Nephron progenitor cell (in vitro differentiated cells): ENCODE data around the gene HIPK2.
A peak's percentile ranks its signal among the peaks of the same experiment; 100 is the strongest.

Source experiments
- DNase-seq: peaks from one replicate; pipeline ENCODE4 v3.0.0; 2021
- H3K27ac Mint-ChIP-seq: 2 replicates; pipeline ENCODE4 v1.8.0; 2021; ENCODE audit warnings: mild to moderate bottlenecking, moderate library complexity, mixed read lengths
- H3K27me3 Mint-ChIP-seq: 2 replicates; pipeline ENCODE4 v1.8.0; 2021; ENCODE audit warnings: mild to moderate bottlenecking, low read depth, mixed read lengths; ENCODE audit not compliant: poor library complexity
- H3K36me3 Mint-ChIP-seq: 2 replicates; pipeline ENCODE4 v1.8.0; 2021; ENCODE audit warnings: low read depth, mixed read lengths
- H3K4me1 Mint-ChIP-seq: 2 replicates; pipeline ENCODE4 v1.8.0; 2021; ENCODE audit warnings: mixed read lengths
- H3K4me3 Mint-ChIP-seq: 2 replicates; pipeline ENCODE4 v1.8.0; 2021; ENCODE audit warnings: mild to moderate bottlenecking, moderate library complexity, mixed read lengths
- H3K9me3 Mint-ChIP-seq: 2 replicates; pipeline ENCODE4 v1.8.0; 2021; ENCODE audit warnings: mild to moderate bottlenecking, moderate library complexity, mixed read lengths
- TF ChIP-seq, protein P1 (sequence below): fragments of 200-600 bp; sonication (generic); IDR thresholded peaks from 2 replicates; pipeline ENCODE4 v1.5.0; 2021; ENCODE audit warnings: antibody characterized with exemption

Gene HIPK2

DNA sequence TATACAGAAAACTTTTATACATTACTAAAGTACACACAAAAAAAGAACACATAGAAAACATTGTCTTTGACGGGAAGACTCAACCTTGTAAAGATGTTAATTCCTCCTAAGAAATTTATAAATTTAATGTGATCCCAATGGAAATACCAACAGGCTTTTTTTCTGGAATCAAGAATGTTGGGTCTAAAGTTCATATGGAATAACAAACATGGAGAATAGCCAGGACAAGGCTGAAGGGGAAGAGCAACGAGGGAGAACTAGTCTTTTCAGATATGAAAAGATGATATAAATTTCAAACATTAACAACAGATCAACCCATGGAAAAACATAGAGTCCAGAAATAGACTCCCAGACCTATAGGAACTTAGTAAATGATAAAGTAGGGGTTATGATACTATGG lies 19.8 kb downstream of the HIPK2 start:
- peaks cover 34% of the 10 kb centered on the region for H3K4me1 Mint-ChIP-seq
- H3K27ac Mint-ChIP-seq, result no peak overlapping the region
- H3K27me3 Mint-ChIP-seq, result no peaks in the 10 kb centered on the region
- H3K4me3 Mint-ChIP-seq, result no peak overlapping the region
- peaks cover 7% of the 10 kb centered on the region for H3K9me3 Mint-ChIP-seq
- TF ChIP-seq, protein P1, sequence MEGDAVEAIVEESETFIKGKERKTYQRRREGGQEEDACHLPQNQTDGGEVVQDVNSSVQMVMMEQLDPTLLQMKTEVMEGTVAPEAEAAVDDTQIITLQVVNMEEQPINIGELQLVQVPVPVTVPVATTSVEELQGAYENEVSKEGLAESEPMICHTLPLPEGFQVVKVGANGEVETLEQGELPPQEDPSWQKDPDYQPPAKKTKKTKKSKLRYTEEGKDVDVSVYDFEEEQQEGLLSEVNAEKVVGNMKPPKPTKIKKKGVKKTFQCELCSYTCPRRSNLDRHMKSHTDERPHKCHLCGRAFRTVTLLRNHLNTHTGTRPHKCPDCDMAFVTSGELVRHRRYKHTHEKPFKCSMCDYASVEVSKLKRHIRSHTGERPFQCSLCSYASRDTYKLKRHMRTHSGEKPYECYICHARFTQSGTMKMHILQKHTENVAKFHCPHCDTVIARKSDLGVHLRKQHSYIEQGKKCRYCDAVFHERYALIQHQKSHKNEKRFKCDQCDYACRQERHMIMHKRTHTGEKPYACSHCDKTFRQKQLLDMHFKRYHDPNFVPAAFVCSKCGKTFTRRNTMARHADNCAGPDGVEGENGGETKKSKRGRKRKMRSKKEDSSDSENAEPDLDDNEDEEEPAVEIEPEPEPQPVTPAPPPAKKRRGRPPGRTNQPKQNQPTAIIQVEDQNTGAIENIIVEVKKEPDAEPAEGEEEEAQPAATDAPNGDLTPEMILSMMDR, result no peak
- DNase-seq, result no peak
- H3K36me3 Mint-ChIP-seq, result peaks cover 71% of the 10 kb centered on the region

DNA sequence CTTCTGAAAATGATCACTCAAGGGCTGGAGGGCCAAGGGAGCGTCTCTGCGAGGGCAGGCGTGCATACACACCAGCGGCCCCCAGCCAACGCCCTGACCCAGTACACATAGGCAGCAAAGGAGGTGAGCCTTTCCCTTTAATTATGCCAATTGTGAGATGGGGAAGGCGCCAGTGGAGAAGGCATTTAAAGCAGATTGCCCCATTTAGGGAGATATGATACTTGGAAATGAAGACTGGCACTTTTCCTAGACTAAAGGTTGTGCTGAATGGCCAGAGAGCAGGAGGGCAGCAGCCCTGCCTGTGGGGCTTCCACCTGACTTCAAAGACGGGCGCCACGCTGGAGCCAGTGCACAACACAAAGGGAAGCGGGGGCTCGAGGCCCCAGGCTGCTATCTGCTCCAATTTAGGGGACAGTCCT lies 24.1 kb downstream of the HIPK2 start:
- Mint-ChIP-seq H3K27me3 (no peaks in the 10 kb centered on the region), H3K4me3 (no peak overlapping the region), H3K4me1 (peaks cover 43% of the 10 kb centered on the region), H3K27ac (peak overlapping the region; percentile 73), H3K9me3 (peaks cover under 1% of the 10 kb centered on the region), H3K36me3 (peaks cover 41% of the 10 kb centered on the region)
- TF ChIP-seq, protein P1, result no peak
- no peak for DNase-seq

DNA sequence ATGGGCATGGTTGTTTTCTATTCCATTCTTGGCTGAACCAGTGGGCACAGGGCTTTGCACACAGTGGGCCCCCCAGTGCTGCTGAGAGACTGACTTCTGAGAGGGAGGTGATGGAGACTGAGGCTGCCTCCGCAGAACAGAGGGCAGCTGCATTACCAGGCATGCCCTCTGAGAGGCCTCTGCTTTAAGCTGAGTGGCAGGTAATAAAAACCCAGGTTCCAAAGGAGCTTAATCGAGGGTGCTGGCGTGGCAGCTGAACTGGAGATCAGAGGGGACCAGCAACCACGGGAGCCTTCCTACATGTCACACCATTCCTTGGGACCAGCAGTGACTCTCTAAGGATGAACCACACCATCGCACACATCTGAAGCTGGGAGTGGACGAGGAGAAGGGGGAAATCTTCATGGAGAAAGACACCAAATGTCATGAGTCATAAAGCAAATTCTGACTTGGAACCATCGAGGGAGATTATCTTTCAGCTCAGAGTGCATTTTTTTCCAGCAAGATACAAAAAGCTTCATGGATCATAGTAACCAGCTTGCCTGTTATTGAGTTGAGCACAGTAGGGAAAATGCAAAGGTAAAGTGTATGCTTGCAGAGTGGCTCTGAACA lies 24.6 kb downstream of the HIPK2 start:
- Mint-ChIP-seq H3K9me3 (no peaks in the 10 kb centered on the region), H3K4me1 (peaks cover 48% of the 10 kb centered on the region), H3K27me3 (no peaks in the 10 kb centered on the region), H3K36me3 (peaks cover 39% of the 10 kb centered on the region), H3K4me3 (no peak overlapping the region), H3K27ac (peak overlapping the region; percentile 73)
- DNase-seq, result no peak
- TF ChIP-seq, protein P1, result peak; percentile 30

DNA sequence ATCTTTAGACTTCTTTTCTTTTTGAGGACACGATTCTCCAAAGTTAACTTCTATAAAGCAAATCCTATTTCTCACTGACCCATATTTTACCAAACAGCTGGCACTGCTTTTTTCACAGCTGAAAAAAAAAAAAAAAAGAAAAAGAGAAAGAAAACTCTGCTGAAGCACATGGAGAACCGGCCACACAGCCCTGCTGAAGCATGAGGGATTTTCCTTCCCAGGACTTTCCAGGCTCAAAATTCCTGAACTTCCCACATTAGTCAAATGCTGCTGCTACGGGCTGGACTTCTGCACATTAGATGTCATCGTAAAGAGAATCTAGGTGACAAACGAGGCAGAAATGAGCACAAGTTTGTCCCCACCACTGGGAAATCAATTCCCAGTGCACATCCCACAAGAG lies 25.2 kb downstream of the HIPK2 start:
- H3K27me3 Mint-ChIP-seq, result no peaks in the 10 kb centered on the region
- H3K36me3 Mint-ChIP-seq, result peaks cover 34% of the 10 kb centered on the region
- TF ChIP-seq, protein P1, result no peak
- no peak for DNase-seq
- peaks cover 50% of the 10 kb centered on the region for H3K4me1 Mint-ChIP-seq
- H3K4me3 Mint-ChIP-seq, result no peak overlapping the region
- H3K27ac Mint-ChIP-seq, result peak overlapping the region; percentile 73
- H3K9me3 Mint-ChIP-seq, result no peaks in the 10 kb centered on the region

DNA sequence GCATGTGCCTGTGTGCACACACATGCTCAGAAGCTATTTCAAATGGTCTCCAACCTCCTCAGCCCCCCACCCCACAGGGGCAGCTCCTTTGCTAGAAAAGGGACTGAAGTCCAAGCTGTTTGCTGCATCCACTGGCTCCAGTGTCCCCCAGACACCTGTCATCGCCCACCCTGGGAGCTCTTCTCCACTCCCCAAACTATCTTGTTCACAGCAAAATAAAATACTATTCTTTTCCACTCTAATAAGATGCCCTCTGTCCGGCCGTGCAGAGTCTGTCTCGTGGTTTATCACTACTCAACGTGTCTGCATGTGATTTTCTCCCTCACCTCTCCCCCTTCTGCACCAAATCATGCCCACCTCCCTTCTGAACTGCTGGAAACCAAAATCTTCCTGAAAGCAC lies 25.6 kb downstream of the HIPK2 start:
- H3K27me3 Mint-ChIP-seq, result no peaks in the 10 kb centered on the region
- peaks cover 31% of the 10 kb centered on the region for H3K36me3 Mint-ChIP-seq
- H3K9me3 Mint-ChIP-seq, result no peaks in the 10 kb centered on the region
- no peak overlapping the region for H3K27ac Mint-ChIP-seq
- peaks cover 54% of the 10 kb centered on the region for H3K4me1 Mint-ChIP-seq
- TF ChIP-seq, protein P1, result no peak
- no peak overlapping the region for H3K4me3 Mint-ChIP-seq
- no peak for DNase-seq

DNA sequence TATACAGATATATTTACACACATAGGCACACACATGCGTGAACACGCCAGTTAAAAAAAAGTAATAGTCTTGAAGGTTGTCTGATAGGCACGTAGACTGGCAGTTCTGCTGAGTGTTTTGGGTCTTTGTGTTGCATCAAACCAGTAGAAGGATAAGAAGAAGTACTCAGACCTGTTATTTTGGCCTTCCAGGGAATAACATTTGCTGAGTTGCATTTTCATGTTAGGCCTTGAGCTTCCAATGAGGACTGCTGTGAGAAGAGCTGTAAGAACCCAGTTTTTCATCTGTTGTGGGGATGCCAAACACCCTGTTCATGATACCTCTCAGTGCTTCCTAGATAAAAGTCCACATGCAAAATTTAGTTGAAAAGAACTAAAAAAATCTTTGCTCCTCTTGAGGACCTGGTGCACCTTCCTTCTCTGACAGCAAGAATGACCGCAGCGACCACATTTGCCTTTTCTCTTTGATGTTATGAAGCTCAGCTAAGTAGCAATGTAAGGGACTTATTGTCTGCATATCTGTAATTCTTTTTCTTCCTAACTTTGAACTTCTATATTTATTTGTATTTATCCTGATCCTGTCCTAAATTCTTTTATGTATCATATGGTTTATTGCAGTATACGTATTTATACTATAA lies 27.2 kb downstream of the HIPK2 start:
- TF ChIP-seq, protein P1, result no peak
- Mint-ChIP-seq H3K9me3 (no peaks in the 10 kb centered on the region), H3K4me1 (peaks cover 69% of the 10 kb centered on the region), H3K27ac (peak overlapping the region; percentile 69), H3K27me3 (no peaks in the 10 kb centered on the region), H3K4me3 (no peak overlapping the region), H3K36me3 (peaks cover 21% of the 10 kb centered on the region)
- no peak for DNase-seq
